Measurements from ENCODE around the gene IPO4.

Gene IPO4

DNA sequence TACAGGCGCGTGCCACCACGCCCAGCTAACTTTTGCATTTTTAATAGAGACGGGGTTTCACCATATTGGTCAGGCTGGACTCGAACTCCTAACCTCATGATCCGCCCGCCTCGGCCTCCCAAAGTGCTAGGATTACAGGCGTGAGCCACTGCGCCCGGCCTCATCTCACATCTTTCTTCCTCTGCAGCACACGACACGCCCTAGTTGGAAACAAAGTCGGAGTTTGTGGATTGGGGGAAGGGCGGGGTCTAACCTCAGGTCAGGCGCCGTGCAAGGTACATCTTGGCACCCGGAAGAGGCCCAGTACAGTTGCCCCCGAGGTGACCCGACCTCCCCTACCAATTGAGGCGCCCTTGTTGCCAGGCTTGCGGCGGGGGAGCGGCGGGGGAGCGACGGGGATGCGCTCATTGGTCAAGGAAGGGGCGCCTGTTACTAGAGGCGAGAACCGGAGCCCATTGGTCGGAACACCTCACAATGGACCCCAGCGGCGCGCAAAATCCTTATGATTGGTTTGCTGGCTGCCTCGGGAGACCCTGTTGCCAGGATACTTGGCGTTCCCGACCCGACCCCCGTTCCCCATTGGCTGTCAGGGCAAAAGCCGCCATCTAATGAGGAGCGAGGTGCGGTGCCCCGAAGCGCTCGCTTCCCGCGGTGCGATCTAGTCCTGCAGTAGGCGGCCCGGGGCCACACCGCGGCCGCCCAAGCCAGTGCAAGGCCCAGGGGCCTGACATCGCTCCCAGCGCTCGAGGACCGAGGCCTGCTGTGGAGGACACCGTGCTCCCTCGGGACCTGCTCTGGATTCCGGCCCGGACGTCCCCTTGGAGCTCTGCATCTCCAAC, 17.0 kb downstream of the IPO4 start, which contains the start of gene REC8:
Gene REC8, plus strand, starts transcription at position 659 of the 839 bp plus-strand sequence. CDS start 473 bp downstream, outside the sequence.
- Histone ChIP-seq H3K36me3 (ENCODE audit: control insufficient read depth, insufficient read depth, low read length) (no peaks in the 10 kb centered on the region), H3K4me2 (ENCODE audit: low read length) (no peak within 1 kb of the TSS), H3K9me3 (ENCODE audit: control insufficient read depth, low read length) (no peaks in the 10 kb centered on the region), H3K4me1 (no peaks in the 10 kb centered on the region), H2AFZ (no peak within 1 kb of the TSS), H3K9ac (no peak within 1 kb of the TSS), H3K27ac (no peak within 1 kb of the TSS), H3K79me2 (no peaks in the 10 kb centered on the region), H3K27me3 (ENCODE audit: control insufficient read depth, insufficient read depth, low read length) (no peaks in the 10 kb centered on the region), H3K4me3 (ENCODE audit: low read depth, low read length) (no peak within 1 kb of the TSS)
- TF ChIP-seq, protein P1, sequence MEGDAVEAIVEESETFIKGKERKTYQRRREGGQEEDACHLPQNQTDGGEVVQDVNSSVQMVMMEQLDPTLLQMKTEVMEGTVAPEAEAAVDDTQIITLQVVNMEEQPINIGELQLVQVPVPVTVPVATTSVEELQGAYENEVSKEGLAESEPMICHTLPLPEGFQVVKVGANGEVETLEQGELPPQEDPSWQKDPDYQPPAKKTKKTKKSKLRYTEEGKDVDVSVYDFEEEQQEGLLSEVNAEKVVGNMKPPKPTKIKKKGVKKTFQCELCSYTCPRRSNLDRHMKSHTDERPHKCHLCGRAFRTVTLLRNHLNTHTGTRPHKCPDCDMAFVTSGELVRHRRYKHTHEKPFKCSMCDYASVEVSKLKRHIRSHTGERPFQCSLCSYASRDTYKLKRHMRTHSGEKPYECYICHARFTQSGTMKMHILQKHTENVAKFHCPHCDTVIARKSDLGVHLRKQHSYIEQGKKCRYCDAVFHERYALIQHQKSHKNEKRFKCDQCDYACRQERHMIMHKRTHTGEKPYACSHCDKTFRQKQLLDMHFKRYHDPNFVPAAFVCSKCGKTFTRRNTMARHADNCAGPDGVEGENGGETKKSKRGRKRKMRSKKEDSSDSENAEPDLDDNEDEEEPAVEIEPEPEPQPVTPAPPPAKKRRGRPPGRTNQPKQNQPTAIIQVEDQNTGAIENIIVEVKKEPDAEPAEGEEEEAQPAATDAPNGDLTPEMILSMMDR (IDR thresholded peaks at IDR 0.05), result no peak

DNA sequence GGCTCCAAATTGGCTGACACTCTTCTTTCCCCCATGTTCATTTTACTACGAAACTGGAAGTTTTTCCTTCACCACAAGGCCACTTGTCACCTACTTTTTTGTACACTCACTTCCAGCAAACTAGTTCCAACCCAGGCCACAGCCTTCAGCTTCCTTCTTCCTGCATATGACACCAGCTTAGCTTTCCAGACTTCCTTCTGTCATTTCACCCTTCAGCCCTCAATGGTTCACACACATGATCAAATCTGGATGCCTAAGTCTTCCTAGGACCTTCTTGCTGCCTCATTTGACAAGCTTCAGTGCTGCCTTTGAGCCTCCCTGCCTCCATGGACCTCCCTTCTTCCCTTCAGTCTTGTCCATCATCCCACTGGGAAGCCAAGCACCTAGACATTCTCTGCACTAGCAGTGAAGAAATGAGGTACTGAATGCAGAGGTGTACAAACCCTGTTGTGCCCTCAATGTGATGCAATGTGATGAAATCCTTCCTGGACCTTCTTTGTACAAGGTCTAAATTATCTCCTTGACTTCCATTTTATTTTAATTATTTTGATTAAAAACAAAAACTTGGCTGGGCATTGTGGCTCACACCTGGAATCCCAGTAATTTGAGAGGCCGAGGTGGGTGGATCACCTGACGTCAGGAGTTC, 21.0 kb downstream of the IPO4 start:
- H3K27me3 ChIP-seq (ENCODE audit: control insufficient read depth, insufficient read depth, low read length), result no peaks in the 10 kb centered on the region
- H3K4me2 ChIP-seq (ENCODE audit: low read length), result no peak overlapping the region
- H3K27ac ChIP-seq, result no peak overlapping the region
- H3K36me3 ChIP-seq (ENCODE audit: control insufficient read depth, insufficient read depth, low read length), result no peaks in the 10 kb centered on the region
- no peak overlapping the region for H3K9ac ChIP-seq
- no peaks in the 10 kb centered on the region for H3K4me1 ChIP-seq
- H3K4me3 ChIP-seq (ENCODE audit: low read depth, low read length), result no peak overlapping the region
- H3K9me3 ChIP-seq (ENCODE audit: control insufficient read depth, low read length), result no peaks in the 10 kb centered on the region
- TF ChIP-seq, protein P1 (IDR thresholded peaks at IDR 0.05), result no peak
- no peaks in the 10 kb centered on the region for H3K79me2 ChIP-seq
- no peak overlapping the region for H2AFZ ChIP-seq

DNA sequence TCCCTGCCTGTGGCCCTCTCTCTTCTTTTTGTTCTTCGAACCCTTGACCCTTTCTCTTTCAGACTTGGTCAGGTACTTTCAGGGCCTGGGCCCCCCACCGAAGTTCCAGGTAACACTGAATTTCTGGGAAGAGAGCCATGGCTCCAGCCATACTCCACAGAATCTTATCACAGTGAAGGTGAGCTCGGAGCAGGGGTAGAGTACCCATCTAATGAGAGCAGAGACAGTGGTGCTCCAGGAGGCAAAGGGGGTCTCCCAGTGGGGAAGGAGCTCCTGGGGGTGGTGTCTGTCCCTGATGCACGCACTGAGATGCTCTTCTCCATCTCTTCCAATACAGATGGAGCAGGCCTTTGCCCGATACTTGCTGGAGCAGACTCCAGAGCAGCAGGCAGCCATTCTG, 22.8 kb downstream of the IPO4 start:
- Histone ChIP-seq H3K36me3 (ENCODE audit: control insufficient read depth, insufficient read depth, low read length) (no peaks in the 10 kb centered on the region), H3K27ac (no peak overlapping the region), H3K4me1 (peaks cover 6% of the 10 kb centered on the region), H2AFZ (no peak overlapping the region), H3K9ac (no peak overlapping the region), H3K4me3 (ENCODE audit: low read depth, low read length) (no peak overlapping the region), H3K4me2 (ENCODE audit: low read length) (no peak overlapping the region), H3K79me2 (peaks cover 5% of the 10 kb centered on the region), H3K9me3 (ENCODE audit: control insufficient read depth, low read length) (no peaks in the 10 kb centered on the region), H3K27me3 (ENCODE audit: control insufficient read depth, insufficient read depth, low read length) (no peaks in the 10 kb centered on the region)
- TF ChIP-seq, protein P1 (IDR thresholded peaks at IDR 0.05), result no peak

DNA sequence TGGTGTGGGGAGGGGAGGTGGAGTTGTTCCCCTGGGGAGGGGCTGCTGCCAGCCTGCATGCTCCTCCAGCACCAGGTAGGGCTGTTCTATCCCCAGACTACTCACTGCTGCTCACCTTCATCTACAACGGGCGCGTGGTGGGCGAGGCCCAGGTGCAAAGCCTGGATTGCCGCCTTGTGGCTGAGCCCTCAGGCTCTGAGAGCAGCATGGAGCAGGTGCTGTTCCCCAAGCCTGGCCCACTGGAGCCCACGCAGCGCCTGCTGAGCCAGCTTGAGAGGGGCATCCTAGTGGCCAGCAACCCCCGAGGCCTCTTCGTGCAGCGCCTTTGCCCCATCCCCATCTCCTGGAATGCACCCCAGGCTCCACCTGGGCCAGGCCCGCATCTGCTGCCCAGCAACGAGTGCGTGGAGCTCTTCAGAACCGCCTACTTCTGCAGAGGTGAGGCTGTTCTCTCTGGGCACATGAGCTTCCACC, 24.1 kb downstream of the IPO4 start:
- no peak overlapping the region for H3K27ac ChIP-seq
- TF ChIP-seq, protein P1 (IDR thresholded peaks at IDR 0.05), result no peak
- H3K4me2 ChIP-seq (ENCODE audit: low read length), result no peak overlapping the region
- H3K4me3 ChIP-seq (ENCODE audit: low read depth, low read length), result no peak overlapping the region
- no peaks in the 10 kb centered on the region for H3K27me3 ChIP-seq (ENCODE audit: control insufficient read depth, insufficient read depth, low read length)
- no peaks in the 10 kb centered on the region for H3K36me3 ChIP-seq (ENCODE audit: control insufficient read depth, insufficient read depth, low read length)
- H3K79me2 ChIP-seq, result peaks cover 5% of the 10 kb centered on the region
- H3K4me1 ChIP-seq, result peaks cover 6% of the 10 kb centered on the region
- no peak overlapping the region for H2AFZ ChIP-seq
- H3K9ac ChIP-seq, result no peak overlapping the region
- no peaks in the 10 kb centered on the region for H3K9me3 ChIP-seq (ENCODE audit: control insufficient read depth, low read length)

Data from parathyroid adenoma (tissue), 2 donors.